Islet of Langerhans (tissue), 1 donor: ENCODE data around the gene MPP4.

ENCODE experiments used
- FAIRE-seq: peaks from one replicate; lab custom pipeline; 2011; peaks lifted over from hg19 to GRCh38; lab: Jason Lieb, UNC

MPP4 gene, protein sequence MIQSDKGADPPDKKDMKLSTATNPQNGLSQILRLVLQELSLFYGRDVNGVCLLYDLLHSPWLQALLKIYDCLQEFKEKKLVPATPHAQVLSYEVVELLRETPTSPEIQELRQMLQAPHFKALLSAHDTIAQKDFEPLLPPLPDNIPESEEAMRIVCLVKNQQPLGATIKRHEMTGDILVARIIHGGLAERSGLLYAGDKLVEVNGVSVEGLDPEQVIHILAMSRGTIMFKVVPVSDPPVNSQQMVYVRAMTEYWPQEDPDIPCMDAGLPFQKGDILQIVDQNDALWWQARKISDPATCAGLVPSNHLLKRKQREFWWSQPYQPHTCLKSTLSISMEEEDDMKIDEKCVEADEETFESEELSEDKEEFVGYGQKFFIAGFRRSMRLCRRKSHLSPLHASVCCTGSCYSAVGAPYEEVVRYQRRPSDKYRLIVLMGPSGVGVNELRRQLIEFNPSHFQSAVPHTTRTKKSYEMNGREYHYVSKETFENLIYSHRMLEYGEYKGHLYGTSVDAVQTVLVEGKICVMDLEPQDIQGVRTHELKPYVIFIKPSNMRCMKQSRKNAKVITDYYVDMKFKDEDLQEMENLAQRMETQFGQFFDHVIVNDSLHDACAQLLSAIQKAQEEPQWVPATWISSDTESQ

GRCh38 chr2:201698588-201699226 lies at the start of gene MPP4:
Gene MPP4 (minus strand): TSS chr2:201698644. CDS start chr2:201693954, 4,690 bp downstream.
- FAIRE-seq = no peak

DNA sequence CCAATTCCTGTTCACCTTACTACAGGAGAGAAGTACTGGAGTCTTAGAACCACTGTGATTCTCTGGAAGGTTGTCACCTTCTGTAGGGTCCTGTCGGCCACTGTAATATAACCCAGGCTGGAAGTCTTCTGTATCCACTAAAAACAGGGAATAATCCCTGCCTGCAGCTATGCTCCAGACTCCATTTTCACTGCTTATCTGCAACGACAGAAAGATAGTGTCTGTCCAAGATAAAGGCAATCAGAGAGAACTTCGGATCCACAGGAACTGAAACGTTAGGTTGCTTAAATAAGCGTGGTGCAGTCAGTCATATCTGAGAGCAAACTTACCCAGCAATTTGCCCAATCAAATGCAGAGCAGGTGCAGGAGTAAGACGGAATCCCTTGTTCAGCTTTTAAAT lies 48.1 kb upstream of the MPP4 start:
- FAIRE-seq = no peak

DNA sequence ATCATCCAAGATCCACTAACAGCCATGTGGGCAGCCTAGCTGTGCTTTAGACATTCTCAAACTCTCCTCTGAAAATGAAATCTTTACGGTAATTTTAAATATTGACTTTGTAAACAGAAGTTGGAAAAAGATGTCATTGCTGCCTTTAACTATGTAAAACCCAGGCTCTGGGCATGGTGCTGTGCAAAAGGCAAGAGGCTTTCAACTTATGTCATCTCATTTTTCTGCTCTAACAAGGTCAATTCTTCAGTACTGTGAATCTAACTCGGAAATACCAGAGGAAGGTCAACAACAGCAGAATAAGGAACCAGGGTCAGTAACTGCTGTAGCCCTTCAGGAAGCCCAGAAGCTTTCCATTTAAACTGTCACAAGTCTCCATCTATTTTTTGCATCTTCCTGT lies 37.0 kb upstream of the MPP4 start:
- no peak for FAIRE-seq

- FAIRE-seq = no peak
These were observed 35.7 kb upstream of the MPP4 start for GRCh38 chr2:201734111-201734510.

DNA sequence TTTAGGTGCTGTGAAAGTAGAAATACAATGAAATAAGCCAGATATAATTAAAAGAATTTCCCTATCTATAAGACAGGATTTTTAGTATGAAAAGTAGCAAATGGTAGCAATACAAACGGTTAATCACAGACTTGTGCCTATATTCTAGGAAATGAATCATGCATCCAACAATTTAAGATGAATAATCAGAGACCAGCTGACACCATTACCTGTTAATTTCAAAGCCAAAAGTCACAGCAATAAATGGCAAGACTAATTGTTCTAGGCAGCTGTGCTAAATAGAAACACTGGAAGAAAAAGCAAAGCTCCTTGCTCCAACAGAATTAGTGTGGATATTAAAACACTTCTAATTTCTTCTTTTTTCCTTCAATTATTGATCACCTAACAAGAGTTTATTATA lies 35.1 kb upstream of the MPP4 start:
- FAIRE-seq = no peak

GRCh38 chr2:201730651-201731285 lies 32.3 kb upstream of the MPP4 start:
- no peak for FAIRE-seq

DNA sequence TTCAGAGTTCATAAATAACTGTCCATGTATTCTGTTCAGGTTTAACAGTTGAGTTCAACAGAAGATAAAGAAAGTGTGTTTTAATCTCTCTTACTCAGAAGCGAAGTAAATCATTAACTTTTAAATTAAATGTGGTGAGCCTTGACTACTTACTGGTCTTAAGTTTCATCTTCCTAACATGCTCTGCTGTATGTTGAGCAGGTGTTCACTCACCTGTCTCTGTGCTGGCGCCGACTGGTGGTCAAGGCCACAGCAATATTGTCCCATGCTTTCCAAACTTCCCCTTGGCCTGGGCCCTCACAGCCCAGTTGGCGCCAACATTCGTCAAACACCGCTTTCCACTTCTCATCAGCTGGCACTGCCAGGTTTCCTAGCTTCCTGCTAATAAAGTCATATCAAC lies 17.0 kb upstream of the MPP4 start:
- FAIRE-seq = no peak

GRCh38 chr2:201712726-201713125 lies 14.3 kb upstream of the MPP4 start:
- FAIRE-seq = no peak

- FAIRE-seq = no peak
These were observed 11.3 kb upstream of the MPP4 start for GRCh38 chr2:201709747-201710146.

GRCh38 chr2:201709049-201709448 lies 10.6 kb upstream of the MPP4 start:
- FAIRE-seq = no peak

- no peak for FAIRE-seq
These were observed 9.3 kb upstream of the MPP4 start for GRCh38 chr2:201707753-201708152.

DNA sequence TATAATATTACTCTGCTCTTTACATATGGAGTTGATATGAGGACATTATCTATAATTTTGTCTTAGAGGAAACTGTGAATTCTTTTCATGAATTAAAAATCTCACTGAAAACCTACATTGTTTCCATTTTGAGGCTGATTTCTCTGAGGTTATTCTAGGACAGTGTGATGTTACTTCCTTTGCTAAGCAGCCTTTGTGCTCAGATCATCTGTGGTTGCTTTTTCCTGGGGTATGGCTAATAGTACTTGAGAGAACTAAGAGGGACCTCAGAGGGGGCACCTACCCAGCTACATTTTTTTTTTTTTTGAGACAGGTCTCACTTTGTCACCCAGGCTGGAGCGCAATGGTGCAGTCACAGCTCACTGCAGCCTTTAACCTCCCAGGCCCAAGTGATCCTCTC lies 8.7 kb upstream of the MPP4 start:
- FAIRE-seq = no peak

GRCh38 chr2:201704536-201704935 lies 6.1 kb upstream of the MPP4 start:
- FAIRE-seq = no peak

- FAIRE-seq = no peak
These were observed 3.2 kb upstream of the MPP4 start for GRCh38 chr2:201701646-201702045.

DNA sequence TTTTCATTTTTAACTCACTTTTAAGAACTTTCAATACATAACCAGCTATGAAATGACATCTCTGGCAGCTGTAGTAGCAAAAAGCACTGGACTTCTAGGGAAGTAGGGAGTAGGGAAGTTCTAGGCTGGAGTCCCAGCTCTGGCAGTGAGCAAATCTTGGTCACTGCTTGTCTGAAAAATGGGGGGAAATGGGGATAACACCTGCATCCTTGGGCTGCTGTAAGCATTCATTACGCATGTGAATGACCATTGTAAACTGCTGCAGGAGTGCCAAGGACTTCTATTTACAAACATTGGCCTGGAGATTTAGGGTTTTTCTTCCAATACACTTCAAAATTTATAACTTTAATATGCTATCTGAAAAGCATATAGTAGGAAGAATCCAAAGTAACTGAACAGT lies 972 bp upstream of the MPP4 start:
- FAIRE-seq = no peak

DNA sequence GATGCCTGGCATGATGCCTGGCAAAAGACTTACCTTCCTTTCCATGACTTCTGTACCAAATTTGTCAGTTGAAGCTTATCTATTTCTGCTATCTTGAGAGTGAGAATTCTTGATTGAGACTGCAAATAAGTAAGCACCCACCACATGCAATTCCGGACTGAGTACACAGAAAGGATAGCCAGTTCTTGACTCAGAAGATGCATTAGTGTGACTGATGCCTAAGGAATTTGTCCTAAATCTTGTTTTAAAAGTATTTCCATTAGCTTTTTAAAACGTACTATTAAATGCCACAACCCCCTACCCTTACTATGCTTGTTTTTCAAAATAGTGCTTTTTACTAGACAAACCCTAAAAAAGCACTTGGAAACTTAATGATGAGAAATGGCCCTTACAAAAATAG lies 545 bp downstream of the MPP4 start:
- FAIRE-seq = no peak

- FAIRE-seq = no peak
These were observed 2.2 kb downstream of the MPP4 start for GRCh38 chr2:201696151-201696659.

DNA sequence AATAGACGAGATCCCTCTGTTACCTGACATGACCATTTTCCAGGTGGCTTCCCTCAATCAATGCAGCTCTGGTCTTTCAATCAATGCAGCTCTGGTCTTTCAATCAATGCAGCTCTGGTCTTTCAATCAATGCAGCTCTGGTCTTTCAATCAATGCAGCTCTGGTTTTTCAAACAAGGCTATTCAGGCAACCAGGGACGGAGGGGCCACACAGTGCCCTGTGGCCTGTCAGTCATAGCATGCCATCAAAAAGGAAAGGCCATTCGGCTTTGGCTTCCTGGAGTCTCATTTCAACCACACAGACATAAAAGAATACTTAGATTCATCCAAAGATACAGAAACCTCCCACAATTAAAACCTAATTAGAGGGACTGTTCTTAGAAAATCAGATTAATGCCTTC lies 13.3 kb downstream of the MPP4 start:
- no peak for FAIRE-seq

DNA sequence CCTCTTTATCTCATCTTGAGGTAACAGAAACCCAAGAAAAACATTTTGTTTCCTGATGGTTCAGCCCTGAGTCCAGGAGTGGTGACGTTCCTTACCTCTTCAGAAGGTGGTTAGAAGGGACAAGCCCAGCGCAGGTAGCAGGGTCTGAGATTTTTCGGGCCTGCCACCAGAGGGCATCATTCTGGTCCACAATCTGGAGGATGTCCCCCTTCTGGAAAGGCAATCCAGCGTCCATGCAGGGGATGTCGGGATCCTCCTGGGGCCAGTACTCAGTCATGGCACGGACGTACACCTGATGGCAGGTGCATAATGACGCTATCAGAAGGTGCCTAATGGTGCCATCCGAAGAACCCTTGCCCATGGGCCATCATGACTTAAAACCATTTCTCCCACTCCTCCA lies 17.7 kb downstream of the MPP4 start:
- FAIRE-seq = no peak

DNA sequence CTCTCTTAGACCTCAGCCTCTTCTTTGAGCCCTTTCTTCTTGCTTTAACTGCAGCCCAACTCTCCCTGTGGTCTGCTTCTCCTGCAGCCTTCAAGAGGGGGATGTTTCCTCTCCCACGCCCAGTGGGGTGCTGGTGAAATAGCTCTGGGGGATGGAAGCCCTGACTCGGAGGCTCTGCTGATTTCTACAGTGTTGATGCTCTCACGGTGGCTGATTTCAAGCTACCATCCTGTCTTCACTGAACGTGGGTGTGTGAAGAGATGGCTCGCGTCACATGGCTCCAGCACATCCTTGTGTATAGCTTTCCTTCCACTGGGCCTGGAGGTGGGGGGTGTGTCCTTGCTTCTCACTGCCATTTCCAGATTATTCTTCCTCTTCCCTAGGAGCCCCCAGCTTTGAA lies 20.0 kb downstream of the MPP4 start:
- no peak for FAIRE-seq

GRCh38 chr2:201675454-201675853 lies 23.0 kb downstream of the MPP4 start:
- FAIRE-seq = no peak

DNA sequence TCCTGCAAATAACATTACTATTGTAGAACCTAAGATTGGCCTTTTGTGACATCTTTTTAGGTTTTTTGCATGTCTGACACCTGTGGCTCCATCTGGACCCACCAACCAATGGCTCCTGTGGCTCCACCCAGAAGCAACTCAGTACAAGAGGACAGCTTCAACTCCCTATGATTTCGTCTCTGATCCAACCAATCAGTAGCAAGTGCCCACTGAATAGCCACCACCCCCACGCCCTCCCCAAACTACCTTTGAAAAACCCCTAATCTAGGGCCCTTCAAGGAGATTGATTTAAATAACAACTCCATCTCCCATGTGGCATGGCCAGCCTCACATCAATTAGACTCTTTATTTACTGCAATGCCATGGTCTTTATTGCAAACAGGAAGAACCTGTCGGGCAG lies 23.6 kb downstream of the MPP4 start:
- FAIRE-seq = no peak

DNA sequence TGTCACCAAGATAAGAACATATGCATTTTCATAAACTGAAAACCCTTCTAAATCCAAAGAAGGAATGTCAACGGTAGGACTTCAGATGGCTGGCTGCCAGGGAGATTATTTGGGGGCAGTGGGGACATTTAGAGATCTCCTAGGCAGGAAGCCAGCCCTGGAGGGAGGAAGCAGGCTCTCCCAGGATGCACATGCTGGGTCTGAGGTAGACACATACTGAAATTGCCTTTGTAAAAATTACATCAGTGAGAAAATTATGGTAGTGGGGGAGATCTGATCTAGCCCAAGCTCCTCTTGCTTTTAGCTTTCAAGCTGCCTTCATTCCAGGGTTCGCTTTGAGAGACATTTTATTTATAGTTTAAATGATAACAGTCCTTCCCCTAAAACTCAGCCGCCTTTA lies 24.1 kb downstream of the MPP4 start:
- no peak for FAIRE-seq
